MCF 10A (cell line): Measurements from ENCODE around the gene SYDE1. TPM values are rescaled to one million over a fixed set of nuclear protein-coding genes. Genes with fewer than 3 reads are reported as not detected.

Source experiments
- BruUV-seq: library from RNA; stranded (reverse); fragments of 400-500 nt; replicated peaks from 2 replicates; lab custom pipeline; 2021; lab: Mats Ljungman, UMichigan
- CTCF ChIA-PET: fragments of 300-600 bp; sonication (Branson Sonifier 250); formaldehyde crosslinking; extraction: SDS; loops from one replicate; lab custom pipeline; 2021; ENCODE audit warnings: antibody characterized with exemption, inconsistent platforms; lab: Yijun Ruan, JAX
- POLR2A ChIA-PET: fragments of 300-600, 350-650 bp; sonication (Branson Sonifier 250); formaldehyde crosslinking; extraction: SDS; loops from one replicate; lab custom pipeline; 2020; ENCODE audit warnings: antibody characterized with exemption, inconsistent platforms; lab: Yijun Ruan, JAX
- DNase-seq: peaks from one replicate; pipeline ENCODE4 v3.0.0-alpha.2; 2018; ENCODE audit not compliant: unreplicated experiment
- H3K27ac Mint-ChIP-seq: one replicate; pipeline ENCODE4 v1.8.0; 2022; ENCODE audit warnings: mild to moderate bottlenecking, low read depth, mixed read lengths; ENCODE audit not compliant: unreplicated experiment
- H3K27me3 Mint-ChIP-seq: one replicate; pipeline ENCODE4 v1.8.0; 2022; ENCODE audit warnings: mixed read lengths; ENCODE audit not compliant: insufficient read depth, unreplicated experiment
- H3K36me3 Mint-ChIP-seq: one replicate; pipeline ENCODE4 v1.8.0; 2022; ENCODE audit warnings: mild to moderate bottlenecking, moderate library complexity, mixed read lengths; ENCODE audit not compliant: insufficient read depth, unreplicated experiment
- H3K4me1 Mint-ChIP-seq: one replicate; pipeline ENCODE4 v1.8.0; 2022; ENCODE audit warnings: mixed read lengths; ENCODE audit not compliant: insufficient read depth, unreplicated experiment
- H3K4me3 Mint-ChIP-seq: one replicate; pipeline ENCODE4 v1.8.0; 2022; ENCODE audit warnings: mild to moderate bottlenecking, moderate library complexity, mixed read lengths; ENCODE audit not compliant: unreplicated experiment
- H3K9me3 Mint-ChIP-seq: one replicate; pipeline ENCODE4 v1.8.0; 2022; ENCODE audit warnings: mixed read lengths; ENCODE audit not compliant: unreplicated experiment
- CTCF ChIP-seq: fragments of 200-600 bp; IDR thresholded peaks from one replicate; pipeline ENCODE4 v1.8.0; 2022; ENCODE audit warnings: antibody characterized with exemption, mild to moderate bottlenecking; ENCODE audit not compliant: unreplicated experiment
- intact Hi-C: fragments of 100-400 bp; cut with micrococcal nuclease; formaldehyde crosslinking; loops from 2 replicates; pipeline ENCODE4 v1.14.1; 2022
- total RNA-seq: library from RNA; stranded (reverse); gene quantifications from 2 replicates; pipeline ENCODE4 v1.2.3, GENCODE V29; 2022

SYDE1 gene
- total RNA-seq, 1 experiment from 2014 or later: 24.2 TPM

- ChIA-PET POLR2A (no interaction called here), CTCF (interaction anchor here (0.7 to 0.9 kb wide), 2 partner anchors 17 to 43 kb away, joined by 3 read pairs; no protein-coding TSS in a partner anchor)
- intact Hi-C loops: no loop called here
- no TSS peak for BruUV-seq
- H3K4me3 Mint-ChIP-seq: no peak overlapping the region
- no peaks in the 10 kb centered on the region for H3K4me1 Mint-ChIP-seq
- H3K27me3 Mint-ChIP-seq: no peaks in the 10 kb centered on the region
- no peak overlapping the region for H3K27ac Mint-ChIP-seq
- TF ChIP-seq CTCF: no peak
- peaks cover 57% of the 10 kb centered on the region for H3K36me3 Mint-ChIP-seq
- no peaks in the 10 kb centered on the region for H3K9me3 Mint-ChIP-seq
- DNase-seq: no peak
These were observed 11.0 kb downstream of the SYDE1 start for GRCh38 chr19:15118248-15118647.

- DNase-seq: no peak
- POLR2A ChIA-PET: no interaction called here
These were observed 11.7 kb downstream of the SYDE1 start for GRCh38 chr19:15118789-15119494.

GRCh38 chr19:15120135-15121026, 13.2 kb downstream of the SYDE1 start:
- POLR2A ChIA-PET: interaction anchor here (0.6 to 0.8 kb wide), 2 partner anchors 9 to 14 kb away, joined by 3 read pairs; no protein-coding TSS in a partner anchor

More at GRCh38 chr19:15118789-15119494, 11.7 kb downstream of the SYDE1 start:
- Mint-ChIP-seq H3K4me3 (no peak overlapping the region), H3K9me3 (no peaks in the 10 kb centered on the region), H3K36me3 (peaks cover 51% of the 10 kb centered on the region), H3K27ac (no peak overlapping the region), H3K27me3 (no peaks in the 10 kb centered on the region), H3K4me1 (peaks cover 4% of the 10 kb centered on the region)
- BruUV-seq: no TSS peak
- intact Hi-C loops: no loop called here
- TF ChIP-seq CTCF: no peak
- CTCF ChIA-PET: interaction anchor here (0.6 to 0.9 kb wide), 3 partner anchors 17 to 456 kb away, joined by 3 read pairs; no protein-coding TSS in a partner anchor

More at GRCh38 chr19:15120135-15121026, 13.2 kb downstream of the SYDE1 start:
- DNase-seq: no peak
- CTCF ChIA-PET: interaction anchor here (0.5 to 1.4 kb wide), 3 partner anchors 19 to 944 kb away, joined by 4 read pairs; no protein-coding TSS in a partner anchor
- Mint-ChIP-seq H3K27ac (no peak overlapping the region), H3K4me1 (peaks cover 8% of the 10 kb centered on the region), H3K36me3 (peaks cover 52% of the 10 kb centered on the region), H3K9me3 (no peaks in the 10 kb centered on the region), H3K4me3 (no peak overlapping the region), H3K27me3 (no peaks in the 10 kb centered on the region)
- intact Hi-C loops: no loop called here
- no peak for TF ChIP-seq CTCF
- BruUV-seq: no TSS peak
